T47D (cell line): Measurements from ENCODE around the gene PPP1R2B.
A peak's percentile ranks its signal among the peaks of the same experiment; 100 is the strongest.
"Not testable (repeated sequence)": the region's sequence is repeated elsewhere in the genome, so short reads cannot be mapped to it uniquely, and the experiment has no call there.

ENCODE experiments used
- DNase-seq, 2 experiments: peaks; one replicate each; pipeline versions ENCODE4 v3.0.0 to v3.0.0-alpha.2; 2011 to 2012; ENCODE audit warnings: low read depth in 1 of 2, low spot score in 1 of 2
- JUND ChIP-seq: IDR thresholded peaks from 2 replicates; pipeline ENCODE4 v1.6.1; 2012; ENCODE audit warnings: low read depth
- in situ Hi-C: cut with HindIII; loops from 2 replicates; pipeline ENCODE4 v1.10.0; 2016; ENCODE audit warnings: low sequenced_read_pairs, low pct_unique_long_range_greater_than_20kb

PPP1R2B gene

GRCh38 chr5:156835905-156836304 is 14.2 kb upstream of the PPP1R2B start:
- DNase-seq: peak in 1 of 2 experiments; percentile 80
- in situ Hi-C loops: no loop called here
- no peak for TF ChIP-seq JUND

GRCh38 chr5:156836846-156837245 is 13.2 kb upstream of the PPP1R2B start:
- no peak for DNase-seq
- in situ Hi-C loops: no loop called here
- TF ChIP-seq JUND: no peak

GRCh38 chr5:156838961-156839360 is 11.1 kb upstream of the PPP1R2B start:
- no peak for DNase-seq
- no peak for TF ChIP-seq JUND
- in situ Hi-C loops: no loop called here

- DNase-seq: no peak
- in situ Hi-C loops: no loop called here
- TF ChIP-seq JUND: no peak
Observed at GRCh38 chr5:156841737-156842136, 8.4 kb upstream of the PPP1R2B start.

GRCh38 chr5:156846914-156847313 is 3.2 kb upstream of the PPP1R2B start:
- DNase-seq: no peak
- TF ChIP-seq JUND: no peak
- in situ Hi-C loops: no loop called here

- in situ Hi-C loops, DNase-seq: not testable (repeated sequence)
Observed at GRCh38 chr5:156848447-156848846, 1.6 kb upstream of the PPP1R2B start.

GRCh38 chr5:156851880-156852279 is 1.8 kb downstream of the PPP1R2B start:
- no peak for DNase-seq
- no peak for TF ChIP-seq JUND
- in situ Hi-C loops: no loop called here

GRCh38 chr5:156853055-156853454 is 3.0 kb downstream of the PPP1R2B start:
- in situ Hi-C loops, DNase-seq: not testable (repeated sequence)

GRCh38 chr5:156865427-156865826 is 15.3 kb downstream of the PPP1R2B start:
- TF ChIP-seq JUND: no peak
- in situ Hi-C loops: no loop called here
- no peak for DNase-seq

- no peak for DNase-seq
- in situ Hi-C loops: no loop called here
- no peak for TF ChIP-seq JUND
Observed at GRCh38 chr5:156870498-156870839, 20.4 kb downstream of the PPP1R2B start.

- no peak for DNase-seq
- in situ Hi-C loops: no loop called here
- no peak for TF ChIP-seq JUND
Observed at GRCh38 chr5:156871212-156871611, 21.1 kb downstream of the PPP1R2B start.

- DNase-seq: no peak
Observed at GRCh38 chr5:156879665-156880285, 29.7 kb downstream of the PPP1R2B start.

GRCh38 chr5:156883316-156883875 is 33.3 kb downstream of the PPP1R2B start:
- no peak for TF ChIP-seq JUND
- in situ Hi-C loops: no loop called here
- no peak for DNase-seq

More at GRCh38 chr5:156879665-156880285, 29.7 kb downstream of the PPP1R2B start:
- no peak for TF ChIP-seq JUND
- in situ Hi-C loops: no loop called here

GRCh38 chr5:156888520-156888919 is 38.4 kb downstream of the PPP1R2B start:
- in situ Hi-C loops: no loop called here

More at GRCh38 chr5:156888520-156888919, 38.4 kb downstream of the PPP1R2B start:
- no peak for DNase-seq
- no peak for TF ChIP-seq JUND
